ENCODE measurements around the gene MTMR12.

DNA sequence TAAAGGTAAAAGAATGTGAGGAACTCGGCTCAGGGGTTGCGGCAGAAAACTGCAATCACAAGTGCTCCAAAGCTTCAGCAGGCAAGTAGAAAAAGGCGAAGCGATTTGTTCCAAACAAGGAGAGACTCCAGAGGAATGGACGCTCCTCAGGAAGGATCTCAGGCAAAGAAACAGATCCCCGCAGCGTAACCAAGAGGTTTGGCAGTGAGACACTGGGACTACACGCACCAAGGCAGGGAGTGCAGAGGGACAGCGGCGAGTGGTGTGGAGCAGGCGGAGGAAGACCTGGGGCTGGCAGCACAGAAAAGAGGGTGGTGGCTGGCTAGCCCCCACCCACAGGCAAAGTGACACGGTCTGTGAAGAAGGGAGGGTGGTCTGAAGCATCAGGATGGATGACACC lies 83.9 kb downstream of the MTMR12 start:
- TF ChIP-seq POLR2AphosphoS5 (IDR thresholded peaks at IDR 0.05; ENCODE audit: borderline replicate concordance, low read depth, low read length) (no peak), EZH2 (IDR thresholded peaks at IDR 0.05) (no peak), FOXP2 (optimal IDR thresholded peaks at IDR 0.05; ENCODE audit: control extremely low read depth, extremely low read length, insufficient read depth) (no peak)

Data from SK-N-MC (cell line).